Mucosa of rectum (tissue), 2 donors: ENCODE measurements around the gene EIF3M.

ENCODE experiments used
- H3K27ac ChIP-seq, 2 donors: one replicate each; pipeline ENCODE4 v1.7.0; 2013; ENCODE audit warnings: inconsistent platforms in 2 of 2, low read depth in 2 of 2, low read length in 2 of 2
- H3K27me3 ChIP-seq, 2 donors: one replicate each; pipeline ENCODE4 v1.7.0; 2013; ENCODE audit warnings: low read length in 2 of 2; ENCODE audit not compliant: control insufficient read depth in 2 of 2, insufficient read depth in 2 of 2
- H3K36me3 ChIP-seq, 2 donors: one replicate each; pipeline ENCODE4 v1.7.0; 2013; ENCODE audit warnings: low read length in 2 of 2; ENCODE audit not compliant: control insufficient read depth in 2 of 2, insufficient read depth in 2 of 2
- H3K4me1 ChIP-seq, 2 donors: one replicate each; pipeline ENCODE4 v1.7.0; 2013; ENCODE audit warnings: low read length in 2 of 2, mild to moderate bottlenecking in 1 of 2; ENCODE audit not compliant: control insufficient read depth in 2 of 2, insufficient read depth in 2 of 2
- H3K4me3 ChIP-seq, 2 donors: one replicate each; pipeline ENCODE4 v1.7.0; 2013; ENCODE audit warnings: low read length in 2 of 2
- H3K9ac ChIP-seq, 2 donors: one replicate each; pipeline ENCODE4 v1.7.0; 2013; ENCODE audit warnings: low read length in 2 of 2, low read depth in 1 of 2, mild to moderate bottlenecking in 1 of 2
- H3K9me3 ChIP-seq, 2 donors: one replicate each; pipeline ENCODE4 v1.7.0; 2013; ENCODE audit warnings: low read length in 2 of 2; ENCODE audit not compliant: control insufficient read depth in 2 of 2
- donor health status: healthy.
- donor health status: Normal muscosa, but diverticular disease.

EIF3M gene

GRCh38 chr11:32567154-32567553, 16.5 kb upstream of the EIF3M start:
- peaks cover 0 to 3% of the 10 kb centered on the region in 2 donors for H3K27me3 ChIP-seq
- H3K4me1 ChIP-seq, result no peaks in the 10 kb centered on the region
- H3K36me3 ChIP-seq, result no peaks in the 10 kb centered on the region
- no peaks in the 10 kb centered on the region for H3K9me3 ChIP-seq
- H3K9ac ChIP-seq, result no peak overlapping the region
- H3K4me3 ChIP-seq, result no peak overlapping the region
- H3K27ac ChIP-seq, result no peak overlapping the region

- Histone ChIP-seq H3K4me3 (no peak overlapping the region), H3K9me3 (no peaks in the 10 kb centered on the region), H3K27ac (no peak overlapping the region), H3K36me3 (no peaks in the 10 kb centered on the region), H3K27me3 (peaks cover 0 to 3% of the 10 kb centered on the region in 2 donors), H3K4me1 (no peaks in the 10 kb centered on the region), H3K9ac (no peak overlapping the region)
Observed at GRCh38 chr11:32569313-32569881, 14.2 kb upstream of the EIF3M start.

- Histone ChIP-seq H3K27me3 (peaks cover 0 to 3% of the 10 kb centered on the region in 2 donors), H3K4me3 (no peak overlapping the region), H3K27ac (no peak overlapping the region), H3K36me3 (no peaks in the 10 kb centered on the region), H3K9ac (no peak overlapping the region), H3K9me3 (no peaks in the 10 kb centered on the region), H3K4me1 (no peaks in the 10 kb centered on the region)
Observed at GRCh38 chr11:32571039-32571438, 12.6 kb upstream of the EIF3M start.

GRCh38 chr11:32573228-32573627, 10.4 kb upstream of the EIF3M start:
- Histone ChIP-seq H3K9me3 (no peaks in the 10 kb centered on the region), H3K4me1 (no peaks in the 10 kb centered on the region), H3K27me3 (peaks cover 0 to 3% of the 10 kb centered on the region in 2 donors), H3K9ac (no peak overlapping the region), H3K36me3 (no peaks in the 10 kb centered on the region), H3K4me3 (no peak overlapping the region), H3K27ac (no peak overlapping the region)

GRCh38 chr11:32574421-32574820, 9.2 kb upstream of the EIF3M start:
- Histone ChIP-seq H3K4me1 (no peaks in the 10 kb centered on the region), H3K4me3 (no peak overlapping the region), H3K9me3 (no peaks in the 10 kb centered on the region), H3K9ac (no peak overlapping the region), H3K27me3 (peaks cover 0 to 3% of the 10 kb centered on the region in 2 donors), H3K27ac (no peak overlapping the region), H3K36me3 (no peaks in the 10 kb centered on the region)

- peaks cover 0 to 3% of the 10 kb centered on the region in 2 donors for H3K27me3 ChIP-seq
- H3K4me3 ChIP-seq, result no peak overlapping the region
- H3K27ac ChIP-seq, result no peak overlapping the region
- no peaks in the 10 kb centered on the region for H3K36me3 ChIP-seq
- H3K9me3 ChIP-seq, result no peaks in the 10 kb centered on the region
- H3K9ac ChIP-seq, result no peak overlapping the region
- no peaks in the 10 kb centered on the region for H3K4me1 ChIP-seq
Observed at GRCh38 chr11:32575070-32575469, 8.6 kb upstream of the EIF3M start.

- Histone ChIP-seq H3K9me3 (no peaks in the 10 kb centered on the region), H3K4me3 (no peak overlapping the region), H3K27me3 (no peaks in the 10 kb centered on the region), H3K27ac (no peak overlapping the region), H3K36me3 (no peaks in the 10 kb centered on the region), H3K9ac (no peak overlapping the region), H3K4me1 (no peaks in the 10 kb centered on the region)
Observed at GRCh38 chr11:32576456-32576855, 7.2 kb upstream of the EIF3M start.

- peaks cover 9 to 10% of the 10 kb centered on the region in 2 donors for H3K4me1 ChIP-seq
- H3K9me3 ChIP-seq, result no peaks in the 10 kb centered on the region
- no peak overlapping the region for H3K27ac ChIP-seq
- no peak overlapping the region for H3K9ac ChIP-seq
- no peaks in the 10 kb centered on the region for H3K27me3 ChIP-seq
- no peak overlapping the region for H3K4me3 ChIP-seq
- H3K36me3 ChIP-seq, result no peaks in the 10 kb centered on the region
Observed at GRCh38 chr11:32580967-32581366, 2.7 kb upstream of the EIF3M start.

GRCh38 chr11:32581556-32581955, 2.1 kb upstream of the EIF3M start:
- Histone ChIP-seq H3K27me3 (no peaks in the 10 kb centered on the region), H3K36me3 (no peaks in the 10 kb centered on the region), H3K4me3 (no peak overlapping the region), H3K27ac (no peak overlapping the region), H3K9ac (no peak overlapping the region), H3K9me3 (no peaks in the 10 kb centered on the region), H3K4me1 (peaks cover 9 to 12% of the 10 kb centered on the region in 2 donors)

GRCh38 chr11:32584921-32585320, 1.3 kb downstream of the EIF3M start:
- H3K9ac ChIP-seq, result peak overlapping the region in 1 of 2 donors; percentile 89
- H3K9me3 ChIP-seq, result no peaks in the 10 kb centered on the region
- H3K36me3 ChIP-seq, result peaks cover 6 to 16% of the 10 kb centered on the region in 2 donors
- H3K4me3 ChIP-seq, result peak overlapping the region; percentile 91 to 97
- H3K4me1 ChIP-seq, result peaks cover 9 to 12% of the 10 kb centered on the region in 2 donors
- no peaks in the 10 kb centered on the region for H3K27me3 ChIP-seq
- H3K27ac ChIP-seq, result no peak overlapping the region
